IPS-NIHi11 (cell line): ENCODE data around the gene PRSS1.
"Not testable (repeated sequence)": the region's sequence is repeated elsewhere in the genome, so short reads cannot be mapped to it uniquely, and the experiment has no call there.

Source experiments
- DNase-seq: peaks from one replicate; pipeline ENCODE4 v3.0.0; 2012; ENCODE audit warnings: mixed read lengths, low spot score

PRSS1 gene

GRCh38 chr7:142749218-142749993 is at the start of gene PRSS1:
PRSS1 (plus strand) TSS chr7:142749472; CDS start chr7:142749485, 13 bp downstream.
- no peak for DNase-seq

- DNase-seq = not testable (repeated sequence)
These were observed 48.3 kb upstream of the PRSS1 start for GRCh38 chr7:142700935-142701334.

- DNase-seq = no peak
These were observed 45.5 kb upstream of the PRSS1 start for GRCh38 chr7:142703655-142704305.

GRCh38 chr7:142708726-142709125 is 40.5 kb upstream of the PRSS1 start:
- not testable (repeated sequence) for DNase-seq

- no peak for DNase-seq
These were observed 39.4 kb upstream of the PRSS1 start for GRCh38 chr7:142709921-142710320.

- DNase-seq = no peak
These were observed 38.1 kb upstream of the PRSS1 start for GRCh38 chr7:142711196-142711595.

- peak; percentile 29 for DNase-seq
These were observed 37.3 kb upstream of the PRSS1 start for GRCh38 chr7:142711746-142712616.

GRCh38 chr7:142712617-142712957 is 36.7 kb upstream of the PRSS1 start:
- no peak for DNase-seq

- no peak for DNase-seq
These were observed 34.9 kb upstream of the PRSS1 start for GRCh38 chr7:142714375-142714774.

GRCh38 chr7:142716596-142716995 is 32.7 kb upstream of the PRSS1 start:
- DNase-seq = no peak

GRCh38 chr7:142717453-142717852 is 31.8 kb upstream of the PRSS1 start:
- no peak for DNase-seq

- DNase-seq = no peak
These were observed 31.0 kb upstream of the PRSS1 start for GRCh38 chr7:142718313-142718712.

GRCh38 chr7:142720172-142720773 is 29.0 kb upstream of the PRSS1 start:
- no peak for DNase-seq

GRCh38 chr7:142720986-142721385 is 28.3 kb upstream of the PRSS1 start:
- no peak for DNase-seq

- no peak for DNase-seq
These were observed 27.0 kb upstream of the PRSS1 start for GRCh38 chr7:142722248-142722794.

GRCh38 chr7:142733271-142733670 is 16.0 kb upstream of the PRSS1 start:
- DNase-seq = no peak

- DNase-seq = no peak
These were observed 9.3 kb upstream of the PRSS1 start for GRCh38 chr7:142739923-142740492.

GRCh38 chr7:142740786-142741185 is 8.5 kb upstream of the PRSS1 start:
- DNase-seq = no peak

- not testable (repeated sequence) for DNase-seq
These were observed 7.3 kb upstream of the PRSS1 start for GRCh38 chr7:142741932-142742331.

- DNase-seq = no peak
These were observed 4.1 kb upstream of the PRSS1 start for GRCh38 chr7:142745091-142745635.

GRCh38 chr7:142745745-142746144 is 3.5 kb upstream of the PRSS1 start:
- no peak for DNase-seq
